Activated gamma-delta T cell treated with Interleukin-2 at 50 U/mL for 16 hours (primary cell): ENCODE measurements around the gene AP1S1.

Source experiments
- DNase-seq: peaks from one replicate; pipeline ENCODE4 v3.0.0-alpha.2; 2020

AP1S1 gene

GRCh38 chr7:101159696-101160674 lies 5.7 kb downstream of the AP1S1 start:
- DNase-seq: no peak

- no peak for DNase-seq
These were observed 6.6 kb downstream of the AP1S1 start for GRCh38 chr7:101160910-101161309.

- DNase-seq: no peak
These were observed 7.6 kb downstream of the AP1S1 start for GRCh38 chr7:101161692-101162471.

- no peak for DNase-seq
These were observed 8.4 kb downstream of the AP1S1 start for GRCh38 chr7:101162551-101163278.

- no peak for DNase-seq
These were observed 9.2 kb downstream of the AP1S1 start for GRCh38 chr7:101163279-101164070.

GRCh38 chr7:101164071-101164840 lies 10.0 kb downstream of the AP1S1 start:
- no peak for DNase-seq

GRCh38 chr7:101165075-101165957 lies 11.0 kb downstream of the AP1S1 start, which contains the start of gene VGF:
Gene VGF, minus strand, starts transcription at chr7:101165569. Its CDS starts 726 bp downstream, at chr7:101164843.
- DNase-seq: peak; percentile 88

GRCh38 chr7:101165958-101166647 lies 11.8 kb downstream of the AP1S1 start:
- no peak for DNase-seq

- no peak for DNase-seq
These were observed 12.3 kb downstream of the AP1S1 start for GRCh38 chr7:101166648-101166908.

- no peak for DNase-seq
These were observed 12.8 kb downstream of the AP1S1 start for GRCh38 chr7:101166909-101167644.

GRCh38 chr7:101167645-101168411 lies 13.6 kb downstream of the AP1S1 start:
- DNase-seq: no peak

- no peak for DNase-seq
These were observed 14.3 kb downstream of the AP1S1 start for GRCh38 chr7:101168412-101169049.

GRCh38 chr7:101169110-101169837 lies 15.0 kb downstream of the AP1S1 start:
- no peak for DNase-seq

- DNase-seq: peak; percentile 79
These were observed 15.7 kb downstream of the AP1S1 start for GRCh38 chr7:101169838-101170551.

GRCh38 chr7:101170617-101171441 lies 16.6 kb downstream of the AP1S1 start:
- DNase-seq: no peak
